GM21515 (cell line): ENCODE data around the gene MED31.
"Not testable (repeated sequence)": the region's sequence is repeated elsewhere in the genome, so short reads cannot be mapped to it uniquely, and the experiment has no call there.

Experiments
- ATAC-seq: cut with Tn5 transposase; IDR thresholded peaks from one replicate; pipeline ENCODE4 v1.9.1; 2021; ENCODE audit not compliant: unreplicated experiment

MED31 gene

DNA sequence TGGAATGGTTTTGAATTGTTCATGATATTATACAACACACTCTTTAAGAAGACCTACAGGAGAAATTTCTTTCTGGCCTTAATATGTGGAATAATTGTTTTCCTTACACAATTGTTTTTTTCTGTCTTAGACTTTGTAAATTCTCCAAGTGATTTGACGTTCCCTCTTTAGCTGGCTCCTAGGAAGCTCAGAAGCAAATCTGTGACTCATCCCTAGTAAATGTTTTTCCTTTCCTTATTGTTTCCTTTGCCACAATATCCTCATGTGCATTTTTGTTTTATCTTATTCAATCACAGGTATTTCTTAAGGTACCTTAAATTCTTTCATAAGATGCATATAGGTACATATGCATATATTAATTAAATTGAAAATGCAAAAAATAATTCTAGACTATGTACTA is 24.4 kb downstream of the MED31 start:
- ATAC-seq: no peak

- no peak for ATAC-seq
These were observed 24.8 kb downstream of the MED31 start for GRCh38 chr17:6626616-6627015.

- no peak for ATAC-seq
These were observed 27.5 kb downstream of the MED31 start for GRCh38 chr17:6623941-6624340.

- ATAC-seq: no peak
These were observed 40.2 kb downstream of the MED31 start for GRCh38 chr17:6611231-6611630.

GRCh38 chr17:6610011-6610410 is 41.4 kb downstream of the MED31 start:
- ATAC-seq: no peak

DNA sequence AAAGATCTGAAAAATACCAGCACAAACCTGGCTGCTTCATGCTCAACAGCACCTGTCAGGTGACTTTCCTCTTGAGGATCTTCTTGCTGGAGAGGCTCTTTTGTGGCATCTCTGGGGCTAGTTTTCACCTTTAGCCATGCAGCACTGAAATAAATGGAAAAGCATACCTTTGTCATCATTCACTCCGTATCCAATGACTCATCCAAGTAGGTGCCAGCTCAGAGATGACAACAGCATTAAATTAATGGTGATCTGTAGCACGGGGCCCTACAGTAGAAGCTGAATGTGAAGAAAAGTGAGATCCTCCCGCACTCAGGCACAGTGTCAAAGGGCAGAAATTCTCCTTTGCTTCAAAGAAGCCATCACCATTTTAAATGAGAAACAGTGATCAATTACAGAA is 43.1 kb downstream of the MED31 start:
- ATAC-seq: no peak

DNA sequence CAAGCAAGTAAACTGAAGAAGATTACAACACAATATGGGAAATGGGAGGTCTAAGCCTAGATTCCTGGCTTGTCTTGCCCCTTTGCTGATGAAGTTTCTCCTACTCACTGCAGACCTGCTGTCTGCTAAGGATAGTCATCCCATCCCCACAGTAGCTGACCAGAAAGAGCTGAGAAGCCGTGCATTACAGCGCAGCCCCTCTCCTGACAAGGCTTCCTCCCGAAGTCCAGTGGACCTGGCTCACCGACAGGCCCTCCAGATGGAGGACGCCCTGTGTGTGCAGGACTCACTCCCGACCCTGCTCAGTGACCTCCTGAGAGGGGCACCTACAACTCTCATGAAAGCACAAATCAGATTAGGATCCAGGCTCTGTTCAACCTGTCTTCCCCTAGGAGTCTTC is 46.3 kb downstream of the MED31 start:
- ATAC-seq: no peak

- ATAC-seq: no peak
These were observed 47.6 kb downstream of the MED31 start for GRCh38 chr17:6603744-6604325.

GRCh38 chr17:6602141-6602540 is 49.3 kb downstream of the MED31 start:
- no peak for ATAC-seq

GRCh38 chr17:6599364-6599763 is 52.0 kb downstream of the MED31 start:
- ATAC-seq: no peak

- ATAC-seq: no peak
These were observed 53.7 kb downstream of the MED31 start for GRCh38 chr17:6597727-6598126.

DNA sequence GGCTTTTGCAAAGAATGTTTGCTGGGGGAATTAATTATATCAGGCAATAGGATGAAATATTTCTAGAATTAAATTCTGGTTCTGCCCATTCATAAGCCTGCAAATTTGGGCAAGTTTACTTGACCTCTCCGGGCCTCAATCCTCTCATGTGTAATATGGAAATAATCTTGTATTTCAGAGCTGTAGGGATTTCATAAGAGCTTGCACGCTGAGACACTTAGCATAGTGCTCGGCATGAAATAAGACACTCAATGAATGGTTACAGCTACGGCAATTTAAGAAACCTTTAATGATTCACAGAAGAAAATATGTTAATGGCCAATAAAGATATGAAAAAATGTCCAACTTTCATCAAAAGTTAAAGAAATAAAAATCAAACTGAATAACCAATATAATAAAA is 54.5 kb downstream of the MED31 start:
- ATAC-seq: no peak

DNA sequence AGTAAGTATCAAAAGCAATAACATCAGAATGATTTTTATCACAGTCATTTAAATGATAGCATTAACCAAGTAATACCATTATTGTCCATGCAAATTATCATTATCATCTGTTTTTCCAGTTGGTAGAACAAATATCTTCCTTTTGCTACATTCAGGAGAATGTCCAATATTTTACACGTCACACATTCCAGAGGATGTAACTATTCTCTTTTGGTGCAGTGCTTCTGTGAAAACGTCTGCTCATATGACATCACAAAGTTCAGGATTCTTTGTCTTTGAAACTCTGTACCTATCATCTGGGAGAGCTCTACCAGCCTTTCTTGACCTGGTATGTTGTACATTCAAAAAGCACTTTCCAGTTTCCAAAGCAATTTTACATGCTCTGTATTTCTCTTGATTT is 54.9 kb downstream of the MED31 start:
- no peak for ATAC-seq

GRCh38 chr17:6596081-6596480 is 55.3 kb downstream of the MED31 start:
- no peak for ATAC-seq

DNA sequence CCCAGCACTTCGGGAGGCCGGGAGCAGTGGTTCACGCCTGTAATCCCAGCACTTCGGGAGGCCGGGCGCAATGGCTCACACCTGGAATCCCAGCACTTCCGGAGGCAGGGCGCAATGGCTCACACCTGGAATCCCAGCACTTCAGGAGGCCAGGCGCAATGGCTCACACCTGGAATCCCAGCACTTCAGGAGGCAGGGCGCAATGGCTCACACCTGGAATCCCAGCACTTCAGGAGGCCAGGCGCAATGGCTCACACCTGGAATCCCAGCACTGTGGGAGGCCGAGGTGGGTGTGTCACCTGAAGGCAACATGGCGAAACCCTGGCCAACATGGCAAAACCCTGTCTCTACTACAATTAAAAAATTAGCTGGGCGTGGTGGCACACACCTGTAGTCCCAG is 58.0 kb downstream of the MED31 start:
- not testable (repeated sequence) for ATAC-seq
